Coronary artery (tissue), 2 donors: Measurements from ENCODE around the gene ZNF646.
A peak's percentile ranks its signal among the peaks of the same experiment; 100 is the strongest.

Experiments used
- DNase-seq: peaks from one replicate; pipeline ENCODE4 v3.0.0-alpha.2; 2017; ENCODE audit warnings: low spot score
- H3K27ac ChIP-seq, 2 donors: fragments of 200-600 bp; sonication (generic); one replicate each; pipeline ENCODE4 v1.5.1; 2016 to 2019
- H3K4me3 ChIP-seq: fragments of 200-600 bp; sonication (generic); 2 replicates; pipeline ENCODE4 v1.5.1; 2016; ENCODE audit warnings: mild to moderate bottlenecking, moderate library complexity
- TF ChIP-seq, protein P1 (sequence below): fragments of 200-600 bp; sonication (generic); IDR thresholded peaks from one replicate; pipeline ENCODE4 v1.5.1; 2019; ENCODE audit warnings: antibody characterized with exemption

The ZNF646 gene, protein sequence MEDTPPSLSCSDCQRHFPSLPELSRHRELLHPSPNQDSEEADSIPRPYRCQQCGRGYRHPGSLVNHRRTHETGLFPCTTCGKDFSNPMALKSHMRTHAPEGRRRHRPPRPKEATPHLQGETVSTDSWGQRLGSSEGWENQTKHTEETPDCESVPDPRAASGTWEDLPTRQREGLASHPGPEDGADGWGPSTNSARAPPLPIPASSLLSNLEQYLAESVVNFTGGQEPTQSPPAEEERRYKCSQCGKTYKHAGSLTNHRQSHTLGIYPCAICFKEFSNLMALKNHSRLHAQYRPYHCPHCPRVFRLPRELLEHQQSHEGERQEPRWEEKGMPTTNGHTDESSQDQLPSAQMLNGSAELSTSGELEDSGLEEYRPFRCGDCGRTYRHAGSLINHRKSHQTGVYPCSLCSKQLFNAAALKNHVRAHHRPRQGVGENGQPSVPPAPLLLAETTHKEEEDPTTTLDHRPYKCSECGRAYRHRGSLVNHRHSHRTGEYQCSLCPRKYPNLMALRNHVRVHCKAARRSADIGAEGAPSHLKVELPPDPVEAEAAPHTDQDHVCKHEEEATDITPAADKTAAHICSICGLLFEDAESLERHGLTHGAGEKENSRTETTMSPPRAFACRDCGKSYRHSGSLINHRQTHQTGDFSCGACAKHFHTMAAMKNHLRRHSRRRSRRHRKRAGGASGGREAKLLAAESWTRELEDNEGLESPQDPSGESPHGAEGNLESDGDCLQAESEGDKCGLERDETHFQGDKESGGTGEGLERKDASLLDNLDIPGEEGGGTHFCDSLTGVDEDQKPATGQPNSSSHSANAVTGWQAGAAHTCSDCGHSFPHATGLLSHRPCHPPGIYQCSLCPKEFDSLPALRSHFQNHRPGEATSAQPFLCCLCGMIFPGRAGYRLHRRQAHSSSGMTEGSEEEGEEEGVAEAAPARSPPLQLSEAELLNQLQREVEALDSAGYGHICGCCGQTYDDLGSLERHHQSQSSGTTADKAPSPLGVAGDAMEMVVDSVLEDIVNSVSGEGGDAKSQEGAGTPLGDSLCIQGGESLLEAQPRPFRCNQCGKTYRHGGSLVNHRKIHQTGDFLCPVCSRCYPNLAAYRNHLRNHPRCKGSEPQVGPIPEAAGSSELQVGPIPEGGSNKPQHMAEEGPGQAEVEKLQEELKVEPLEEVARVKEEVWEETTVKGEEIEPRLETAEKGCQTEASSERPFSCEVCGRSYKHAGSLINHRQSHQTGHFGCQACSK (N-terminal part only)

DNA sequence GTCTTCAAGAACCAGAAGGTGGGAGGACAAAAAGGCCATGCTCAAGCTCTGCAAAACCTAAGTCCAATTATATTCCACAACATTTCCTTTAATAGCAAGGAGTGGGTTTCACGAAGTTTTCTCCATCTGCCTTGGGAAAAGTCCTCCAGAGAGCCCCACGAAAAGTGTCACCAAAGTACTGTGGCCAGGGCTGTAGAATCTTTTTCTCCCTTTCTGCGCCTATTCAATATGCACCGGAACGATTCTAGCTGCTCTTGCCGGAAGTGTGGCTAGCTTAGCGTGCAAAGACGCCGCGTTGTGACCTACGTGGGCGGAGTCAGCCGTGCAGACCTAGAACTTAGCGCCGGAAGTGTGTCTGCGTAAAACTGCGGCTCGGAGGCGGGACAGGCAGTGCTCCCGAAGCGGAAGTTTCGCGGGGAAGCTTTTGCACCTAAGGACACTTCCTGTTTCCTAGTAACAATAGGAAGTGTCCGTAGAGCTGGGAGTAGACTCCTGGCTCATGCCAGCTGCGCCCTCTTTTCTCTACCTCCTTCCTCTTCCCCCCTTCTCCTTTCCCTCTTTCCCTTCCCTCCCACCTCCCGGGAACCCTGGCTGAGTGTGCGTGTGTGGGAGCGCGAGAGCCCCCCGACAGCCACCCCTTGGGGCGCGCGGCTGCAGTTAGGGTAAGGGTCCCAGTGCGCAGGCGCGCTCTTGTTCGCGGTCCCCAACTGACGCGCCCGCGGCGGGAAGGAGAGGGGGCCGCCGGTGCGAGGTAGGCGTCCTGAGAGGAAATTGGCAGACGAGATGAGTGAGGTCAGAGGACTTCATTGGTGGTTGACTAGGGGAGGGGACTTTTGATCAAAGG lies at the start of gene ZNF646, which contains the start of gene ZNF668:
Gene ZNF646, plus strand, starts transcription at position 453 of the 844 bp plus-strand sequence. CDS start 1,903 bp downstream, outside the sequence.
Gene ZNF668, minus strand, starts transcription at position 271 of the 844 bp plus-strand sequence. CDS start 9,781 bp downstream, outside the sequence.
- DNase-seq, result peak; percentile 97
- H3K27ac ChIP-seq, result peak within 1 kb of the TSS; percentile 83 to 95
- TF ChIP-seq, protein P1, sequence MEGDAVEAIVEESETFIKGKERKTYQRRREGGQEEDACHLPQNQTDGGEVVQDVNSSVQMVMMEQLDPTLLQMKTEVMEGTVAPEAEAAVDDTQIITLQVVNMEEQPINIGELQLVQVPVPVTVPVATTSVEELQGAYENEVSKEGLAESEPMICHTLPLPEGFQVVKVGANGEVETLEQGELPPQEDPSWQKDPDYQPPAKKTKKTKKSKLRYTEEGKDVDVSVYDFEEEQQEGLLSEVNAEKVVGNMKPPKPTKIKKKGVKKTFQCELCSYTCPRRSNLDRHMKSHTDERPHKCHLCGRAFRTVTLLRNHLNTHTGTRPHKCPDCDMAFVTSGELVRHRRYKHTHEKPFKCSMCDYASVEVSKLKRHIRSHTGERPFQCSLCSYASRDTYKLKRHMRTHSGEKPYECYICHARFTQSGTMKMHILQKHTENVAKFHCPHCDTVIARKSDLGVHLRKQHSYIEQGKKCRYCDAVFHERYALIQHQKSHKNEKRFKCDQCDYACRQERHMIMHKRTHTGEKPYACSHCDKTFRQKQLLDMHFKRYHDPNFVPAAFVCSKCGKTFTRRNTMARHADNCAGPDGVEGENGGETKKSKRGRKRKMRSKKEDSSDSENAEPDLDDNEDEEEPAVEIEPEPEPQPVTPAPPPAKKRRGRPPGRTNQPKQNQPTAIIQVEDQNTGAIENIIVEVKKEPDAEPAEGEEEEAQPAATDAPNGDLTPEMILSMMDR, result no peak
- H3K4me3 ChIP-seq, result peak within 1 kb of the TSS; percentile 93

DNA sequence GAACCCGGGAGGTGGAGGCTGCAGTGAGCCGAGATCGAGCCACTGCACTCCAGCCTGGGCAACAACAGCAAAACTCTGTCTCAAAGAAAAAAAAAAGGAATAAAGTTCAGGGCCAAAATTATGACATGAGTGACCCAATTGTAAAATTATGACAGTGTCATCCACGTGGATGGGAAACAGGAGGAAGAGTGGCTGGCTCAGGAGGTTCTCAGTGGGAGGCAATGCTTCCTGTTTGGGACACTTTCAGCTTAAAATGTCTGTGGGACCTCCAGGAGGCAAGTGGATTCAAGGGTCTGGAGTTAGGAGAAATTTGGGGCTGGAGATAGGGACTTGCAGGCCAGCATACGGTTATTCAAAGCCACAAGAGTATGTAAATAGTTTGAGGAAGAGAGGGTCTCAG lies 48.9 kb upstream of the ZNF646 start:
- H3K4me3 ChIP-seq, result no peak overlapping the region
- H3K27ac ChIP-seq, result no peak overlapping the region
- no peak for DNase-seq
- TF ChIP-seq, protein P1, result no peak

DNA sequence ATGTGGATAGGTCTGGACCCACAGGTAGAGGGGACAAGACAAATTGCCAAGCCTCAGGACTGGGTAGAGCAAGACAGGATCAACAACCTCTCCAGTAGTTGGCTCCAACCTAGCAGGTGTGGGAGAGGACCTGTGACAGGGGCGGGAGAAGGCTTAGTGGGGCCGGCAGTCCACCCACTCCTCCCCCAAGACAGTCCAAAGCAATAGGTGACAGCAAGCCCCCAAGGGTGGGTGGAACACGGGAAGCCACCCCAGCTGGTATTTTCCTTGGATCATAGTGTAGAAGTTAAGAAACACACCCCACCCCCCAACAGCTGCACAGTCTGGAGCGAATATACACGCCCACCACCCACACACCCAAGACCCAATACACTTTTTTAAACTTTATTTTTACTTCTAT lies 45.0 kb upstream of the ZNF646 start:
- H3K27ac ChIP-seq, result no peak overlapping the region
- TF ChIP-seq, protein P1, result no peak
- no peak overlapping the region for H3K4me3 ChIP-seq
- no peak for DNase-seq

DNA sequence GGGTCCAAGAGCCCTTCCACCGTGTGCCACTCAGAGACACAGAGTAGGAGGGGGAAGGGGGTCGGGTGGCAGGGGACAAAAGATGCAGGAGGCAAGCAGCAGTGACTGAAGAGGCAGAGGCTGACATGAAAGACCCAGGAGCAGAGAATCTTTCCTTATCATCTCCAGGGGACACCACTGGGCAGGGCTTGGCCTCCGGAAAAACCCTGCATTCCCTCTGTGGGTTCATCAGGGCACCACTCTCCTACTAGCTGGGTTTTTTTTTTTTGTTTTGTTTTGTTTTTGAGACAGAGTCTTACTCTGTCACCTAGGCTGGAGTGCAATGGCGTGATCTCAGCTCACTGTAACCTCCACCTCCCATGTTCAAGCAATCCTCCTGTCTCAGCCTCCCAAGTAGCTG lies 42.9 kb upstream of the ZNF646 start:
- DNase-seq, result no peak
- TF ChIP-seq, protein P1, result no peak
- H3K27ac ChIP-seq, result no peak overlapping the region
- H3K4me3 ChIP-seq, result no peak overlapping the region

DNA sequence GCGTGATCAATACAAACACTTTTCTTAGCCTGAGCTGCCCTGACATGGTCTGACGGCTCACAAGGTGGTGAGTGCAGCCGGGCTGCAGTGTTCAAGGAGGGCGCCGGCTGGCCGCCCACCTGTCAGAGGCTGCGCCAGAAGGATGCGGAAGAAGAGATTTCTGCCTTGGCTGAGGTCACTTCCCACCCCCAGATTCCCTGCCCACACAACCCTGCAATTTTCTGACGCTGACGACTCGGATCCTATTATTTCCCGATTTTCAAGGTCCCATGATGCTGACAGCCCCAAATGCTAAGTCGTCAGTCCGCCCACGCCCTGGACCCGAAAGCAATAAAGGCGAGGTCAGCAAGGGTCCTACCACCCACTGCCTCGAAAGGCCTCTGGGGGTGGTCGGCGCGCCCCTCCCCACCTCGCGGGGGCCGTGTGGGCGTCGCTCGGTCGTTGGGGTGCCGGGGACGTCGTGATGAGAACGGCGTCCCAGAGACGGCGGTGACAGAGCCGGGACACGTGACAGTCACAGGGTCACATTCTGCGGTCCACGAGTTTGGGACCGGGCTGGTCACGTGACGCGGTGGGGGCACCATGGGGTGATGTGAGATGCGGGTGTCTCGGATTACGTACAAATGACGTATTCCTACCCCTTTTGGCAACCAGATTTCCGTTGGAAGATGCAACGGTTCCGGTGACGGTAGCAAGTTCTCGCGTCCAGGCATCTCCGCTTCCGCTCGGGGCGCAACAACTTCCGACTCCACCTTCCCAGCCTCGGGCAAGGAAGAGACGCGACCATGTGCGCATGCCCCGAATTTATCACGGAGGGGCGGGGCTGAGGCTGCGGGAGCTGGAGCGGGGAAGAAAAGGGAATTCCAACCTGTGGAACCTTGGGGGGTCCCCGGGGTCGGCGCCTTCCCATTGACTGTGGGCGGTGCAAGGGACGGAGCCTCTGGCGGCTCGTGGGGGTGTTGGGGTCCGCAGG lies 41.2 kb upstream of the ZNF646 start, which contains the start of gene STX4:
Gene STX4, plus strand, starts transcription at position 823 of the 973 bp plus-strand sequence. CDS start 248 bp downstream, outside the sequence.
- Histone ChIP-seq H3K27ac (peak within 1 kb of the TSS; percentile 92 to 95), H3K4me3 (peak within 1 kb of the TSS; percentile 85)
- TF ChIP-seq, protein P1, result no peak
- peak; percentile 99 for DNase-seq
